ENCODE data around the gene ASB2. TPM values are rescaled to one million over a fixed set of nuclear protein-coding genes. Genes with fewer than 3 reads are reported as not detected.

The ASB2 gene
- total and polyA plus RNA-seq, 2 experiments from 2014 or later: 191 to 208 TPM

- H3K4me3 ChIP-seq: no peak within 1 kb of the TSS
- no peak for DNase-seq (ENCODE audit: low read depth in 1 of 2, low spot score in 1 of 2)
- no peaks in the 10 kb centered on the region for H3K4me1 ChIP-seq (ENCODE audit: low read depth)
- no peaks in the 10 kb centered on the region for H3K9me3 ChIP-seq (ENCODE audit: low read depth)
- no peaks in the 10 kb centered on the region for H3K36me3 ChIP-seq
- no peaks in the 10 kb centered on the region for H3K27me3 ChIP-seq
- H3K27ac ChIP-seq: no peak within 1 kb of the TSS
- no peak for TF ChIP-seq CTCF (IDR thresholded peaks at IDR 0.05; ENCODE audit: low read depth, low read length)
Observed at GRCh38 chr14:93926873-93927799, 49.2 kb downstream of the ASB2 start, which contains the start of gene FAM181A. Gene FAM181A, plus strand, starts transcription at chr14:93927344. Its CDS starts 942 bp downstream, at chr14:93928286.

DNA sequence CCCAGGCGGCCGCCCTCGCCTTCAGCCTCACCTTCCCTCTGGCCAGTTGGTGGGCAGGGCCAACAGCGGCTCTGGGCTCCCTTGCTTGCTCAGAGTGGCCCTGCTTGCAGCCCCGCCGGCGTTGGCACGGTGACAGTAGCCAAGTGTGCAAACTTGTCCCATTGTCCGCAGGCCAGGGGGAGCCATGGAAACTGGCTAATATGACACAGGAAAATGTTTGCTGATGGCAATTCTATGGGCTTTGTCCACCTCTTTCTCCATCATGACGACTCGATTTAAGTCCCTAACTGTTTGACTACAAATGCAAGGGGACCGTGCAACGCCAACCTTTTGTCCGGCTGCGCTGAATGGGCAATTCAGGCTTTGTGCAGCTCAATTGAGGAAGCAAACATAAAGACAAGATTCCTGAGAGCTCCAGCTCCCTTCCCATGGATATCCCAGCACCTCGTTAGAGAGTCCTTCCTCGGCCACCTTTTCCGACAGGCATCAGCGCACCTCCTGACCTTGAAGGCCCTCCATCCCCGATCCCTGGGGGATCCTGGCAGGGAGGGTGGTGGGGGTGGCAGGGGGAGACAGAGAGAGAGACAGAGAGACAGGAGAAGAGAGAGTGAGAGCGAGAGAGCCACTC is 50.0 kb downstream of the ASB2 start:
- Histone ChIP-seq H3K4me3 (no peak overlapping the region), H3K27ac (no peak overlapping the region), H3K27me3 (no peaks in the 10 kb centered on the region), H3K9me3 (ENCODE audit: low read depth) (no peaks in the 10 kb centered on the region), H3K36me3 (no peaks in the 10 kb centered on the region), H3K4me1 (ENCODE audit: low read depth) (no peaks in the 10 kb centered on the region)
- TF ChIP-seq CTCF (IDR thresholded peaks at IDR 0.05; ENCODE audit: low read depth, low read length): no peak
- no peak for DNase-seq (ENCODE audit: low read depth in 1 of 2, low spot score in 1 of 2)

GRCh38 chr14:93925374-93925895 is 50.9 kb downstream of the ASB2 start:
- Histone ChIP-seq H3K4me1 (ENCODE audit: low read depth) (no peaks in the 10 kb centered on the region), H3K27me3 (no peaks in the 10 kb centered on the region), H3K4me3 (no peak overlapping the region), H3K9me3 (ENCODE audit: low read depth) (no peaks in the 10 kb centered on the region), H3K36me3 (no peaks in the 10 kb centered on the region), H3K27ac (no peak overlapping the region)
- no peak for TF ChIP-seq CTCF (IDR thresholded peaks at IDR 0.05; ENCODE audit: low read depth, low read length)
- DNase-seq (ENCODE audit: low read depth in 1 of 2, low spot score in 1 of 2): no peak

DNA sequence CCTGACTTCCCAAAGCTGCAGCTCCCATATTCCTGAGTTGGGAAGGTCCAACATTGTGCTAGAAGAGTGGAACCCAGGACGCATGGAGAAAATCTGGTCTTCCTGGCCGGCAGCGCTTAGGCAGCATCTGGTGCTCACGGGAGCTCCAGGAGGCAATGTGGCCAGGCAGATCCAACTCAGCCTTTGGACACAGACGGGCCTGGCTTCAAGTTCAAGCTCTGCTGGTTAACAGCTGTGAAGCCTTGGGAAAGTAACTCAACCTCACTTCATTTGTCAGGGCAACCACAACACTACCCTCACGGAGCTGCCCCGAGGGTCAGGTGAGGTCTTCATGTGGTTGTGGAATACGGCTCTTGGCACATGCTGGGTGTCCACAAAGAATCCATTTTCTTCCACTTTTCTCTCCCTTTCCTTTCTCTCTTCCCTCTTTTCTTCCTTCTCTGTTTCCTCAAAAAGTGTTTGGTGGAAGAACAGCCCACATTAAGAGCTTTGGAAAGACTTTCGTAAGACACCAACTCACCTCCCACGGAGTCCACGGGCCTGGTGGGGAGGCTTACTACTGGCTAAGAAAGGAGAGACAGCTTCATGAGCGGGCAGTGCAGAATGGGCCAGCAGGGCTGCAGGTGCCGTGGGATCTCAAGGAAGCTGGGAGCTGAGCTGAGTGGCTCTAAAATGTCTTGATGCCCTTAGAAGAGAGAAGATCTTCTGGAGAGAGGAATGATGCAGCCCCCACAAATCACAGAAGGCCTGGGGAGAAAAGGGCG is 51.6 kb downstream of the ASB2 start:
- no peak for DNase-seq (ENCODE audit: low read depth in 1 of 2, low spot score in 1 of 2)
- H3K27me3 ChIP-seq: no peaks in the 10 kb centered on the region
- no peak overlapping the region for H3K4me3 ChIP-seq
- no peak overlapping the region for H3K27ac ChIP-seq
- no peaks in the 10 kb centered on the region for H3K36me3 ChIP-seq
- TF ChIP-seq CTCF (IDR thresholded peaks at IDR 0.05; ENCODE audit: low read depth, low read length): no peak
- H3K9me3 ChIP-seq (ENCODE audit: low read depth): no peaks in the 10 kb centered on the region
- no peaks in the 10 kb centered on the region for H3K4me1 ChIP-seq (ENCODE audit: low read depth)

- H3K27me3 ChIP-seq: no peaks in the 10 kb centered on the region
- no peaks in the 10 kb centered on the region for H3K9me3 ChIP-seq (ENCODE audit: low read depth)
- H3K4me1 ChIP-seq (ENCODE audit: low read depth): no peaks in the 10 kb centered on the region
- no peaks in the 10 kb centered on the region for H3K36me3 ChIP-seq
- no peak for TF ChIP-seq CTCF (IDR thresholded peaks at IDR 0.05; ENCODE audit: low read depth, low read length)
- no peak overlapping the region for H3K4me3 ChIP-seq
- no peak overlapping the region for H3K27ac ChIP-seq
- no peak for DNase-seq (ENCODE audit: low read depth in 1 of 2, low spot score in 1 of 2)
Observed at GRCh38 chr14:93923626-93924025, 52.7 kb downstream of the ASB2 start.

Measured in cardiac muscle cell (in vitro differentiated cells and primary cell).